ENCODE measurements around the gene ENTPD8. TPM values are rescaled to one million over a fixed set of nuclear protein-coding genes. Genes with fewer than 3 reads are reported as not detected.
"Not testable (repeated sequence)": the region's sequence is repeated elsewhere in the genome, so short reads cannot be mapped to it uniquely, and the experiment has no call there.

The ENTPD8 gene
- total RNA-seq, 1 donor from 2014 or later = 0.07 TPM

GRCh38 chr9:137397675-137398423 is 43.3 kb downstream of the ENTPD8 start:
- intact Hi-C loops (cut with micrococcal nuclease) = no loop called here

GRCh38 chr9:137396634-137397367 is 44.4 kb downstream of the ENTPD8 start:
- intact Hi-C loops (cut with micrococcal nuclease) = no loop called here

GRCh38 chr9:137396227-137396626 is 44.9 kb downstream of the ENTPD8 start:
- intact Hi-C loops (cut with micrococcal nuclease) = no loop called here

DNA sequence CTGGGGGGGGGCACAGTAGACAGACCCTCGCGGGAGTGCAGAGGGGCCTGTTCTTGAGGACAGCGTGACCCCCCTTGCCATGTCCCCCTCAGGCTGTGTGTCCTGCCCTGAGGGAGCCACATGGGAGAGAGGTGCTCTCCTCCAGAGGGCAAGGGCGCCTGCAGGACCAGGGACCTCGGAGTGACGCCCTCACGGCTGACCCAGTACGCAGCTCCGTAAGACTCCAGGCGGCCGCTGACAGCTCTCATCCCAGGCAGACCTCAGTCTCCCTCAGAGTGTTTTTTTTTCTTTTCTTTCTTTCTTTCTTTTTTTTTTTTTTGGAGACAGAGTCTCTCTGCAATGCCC is 45.5 kb downstream of the ENTPD8 start:
- intact Hi-C loops (cut with micrococcal nuclease) = no loop called here

DNA sequence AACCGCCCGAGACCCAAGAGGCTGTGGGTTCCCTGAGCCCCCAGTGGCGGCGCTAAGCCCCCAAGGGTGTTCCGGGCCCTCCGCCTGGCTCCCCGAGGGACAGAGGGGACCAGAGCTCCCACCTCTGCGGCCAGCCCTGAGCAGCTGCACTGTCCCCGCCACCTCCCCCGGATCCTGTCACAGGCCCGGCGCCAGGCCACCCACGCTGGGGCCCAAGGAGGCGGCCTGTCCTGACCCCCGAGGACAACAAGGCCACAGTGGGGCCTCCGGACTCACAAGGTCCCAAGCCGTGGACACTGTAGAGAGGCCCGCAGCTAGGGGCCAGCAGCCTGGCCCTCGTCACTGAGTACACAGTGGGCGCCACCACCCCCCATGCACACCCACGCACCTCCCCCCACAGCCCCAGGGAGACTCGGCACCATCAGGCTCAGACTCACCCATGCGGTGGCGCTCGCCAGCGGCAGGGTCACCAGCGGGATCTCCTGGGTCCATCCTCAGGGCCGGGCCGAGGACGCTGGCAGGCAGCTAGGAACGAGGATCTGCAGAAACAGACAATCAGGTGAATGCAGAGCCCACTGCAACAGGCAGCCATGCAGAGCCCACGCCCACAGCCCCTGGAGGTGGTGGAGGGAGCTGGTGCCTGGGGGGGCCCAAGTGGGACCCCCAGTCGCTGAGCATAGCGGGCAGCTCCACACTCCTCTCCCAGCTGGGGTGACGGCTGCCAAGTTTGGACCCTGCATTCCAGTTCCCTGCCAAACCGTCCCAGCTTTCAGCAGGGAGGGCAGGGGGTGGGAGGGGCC is 46.1 kb downstream of the ENTPD8 start:
- intact Hi-C loops (cut with micrococcal nuclease) = no loop called here

DNA sequence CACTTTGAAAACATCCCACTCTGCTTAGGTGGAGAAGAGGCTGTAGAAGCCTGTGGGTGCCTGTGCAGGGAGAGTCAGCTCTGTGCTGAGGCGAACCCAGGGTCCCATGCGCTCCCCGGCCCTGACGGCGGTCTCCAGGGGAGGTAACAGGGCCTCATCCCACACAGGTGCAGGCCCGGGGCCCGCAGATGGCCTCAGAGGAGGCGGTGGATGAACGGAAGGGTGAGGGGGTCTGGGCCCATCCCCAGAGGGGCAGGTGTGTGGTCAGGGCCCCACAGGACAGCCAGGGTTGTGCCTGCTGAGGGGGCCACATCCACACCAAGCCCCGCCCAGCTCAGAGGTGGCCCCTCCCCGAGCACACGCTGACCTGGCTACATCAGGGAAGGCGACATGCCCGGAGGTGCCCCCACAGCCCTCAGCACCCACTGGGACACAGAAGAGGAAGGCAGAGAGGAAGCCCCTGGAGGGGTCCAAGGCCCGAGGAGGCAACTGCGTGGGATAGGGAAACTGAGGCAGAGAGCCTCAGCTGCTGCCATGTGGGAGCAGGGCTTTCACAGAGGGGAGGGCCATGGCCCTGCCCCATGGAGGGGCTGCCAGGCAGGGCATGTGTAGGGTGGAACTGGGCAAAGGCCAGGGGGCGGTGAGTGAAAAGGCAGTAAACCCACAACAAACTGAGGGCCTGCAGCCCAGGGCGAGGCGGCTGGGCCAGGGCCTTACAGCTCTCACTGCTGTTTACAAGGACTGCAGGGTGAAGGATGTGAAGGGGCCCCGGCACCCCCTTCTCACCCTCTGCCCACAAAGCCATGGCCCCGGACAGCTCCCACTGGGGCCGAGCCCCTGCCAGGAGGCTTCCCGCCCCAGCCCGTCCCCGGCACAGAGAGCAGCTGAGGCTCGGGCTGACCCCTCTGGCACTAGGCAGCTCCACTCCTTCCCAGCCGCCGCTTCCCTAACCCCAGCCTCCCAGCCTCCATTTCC is 47.7 kb downstream of the ENTPD8 start:
- intact Hi-C loops (cut with micrococcal nuclease) = no loop called here

DNA sequence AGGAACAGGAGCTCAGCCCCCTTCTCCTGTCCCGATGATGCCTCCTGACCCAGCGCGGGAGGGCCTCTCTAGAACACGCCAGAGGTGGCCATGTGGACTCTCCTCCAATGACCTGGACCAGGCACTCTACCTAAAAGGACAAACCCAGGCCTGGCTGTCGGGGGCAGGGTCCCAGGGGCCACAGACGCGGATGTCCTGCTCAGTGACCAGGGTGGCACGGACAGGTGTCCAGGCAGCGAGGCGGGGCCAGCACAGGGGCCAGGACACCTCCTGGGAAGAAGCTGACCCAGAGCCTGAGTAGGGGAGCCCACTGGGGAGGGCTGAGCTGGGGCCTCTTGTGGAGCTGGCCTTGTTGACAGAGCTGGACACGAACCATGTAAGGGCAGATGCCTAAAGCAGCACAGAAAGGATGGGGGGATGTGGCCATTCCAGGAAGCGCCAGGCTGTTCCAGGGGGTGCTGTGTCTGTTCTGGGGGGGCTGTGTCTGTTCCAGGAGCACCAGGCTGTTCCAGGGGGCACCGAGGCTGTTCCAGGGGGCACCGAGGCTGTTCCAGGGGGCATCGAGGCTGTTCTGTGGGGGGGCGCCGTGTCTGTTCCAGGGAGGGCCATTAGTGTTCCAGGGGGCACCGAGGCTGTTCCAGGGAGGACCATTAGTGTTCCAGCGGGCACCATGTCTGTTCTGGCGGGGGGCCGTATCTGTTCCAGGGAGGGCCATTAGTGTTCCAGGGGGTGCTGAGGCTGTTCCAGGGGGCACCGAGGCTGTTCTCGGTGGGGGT is 48.7 kb downstream of the ENTPD8 start:
- intact Hi-C loops (cut with micrococcal nuclease) = no loop called here

DNA sequence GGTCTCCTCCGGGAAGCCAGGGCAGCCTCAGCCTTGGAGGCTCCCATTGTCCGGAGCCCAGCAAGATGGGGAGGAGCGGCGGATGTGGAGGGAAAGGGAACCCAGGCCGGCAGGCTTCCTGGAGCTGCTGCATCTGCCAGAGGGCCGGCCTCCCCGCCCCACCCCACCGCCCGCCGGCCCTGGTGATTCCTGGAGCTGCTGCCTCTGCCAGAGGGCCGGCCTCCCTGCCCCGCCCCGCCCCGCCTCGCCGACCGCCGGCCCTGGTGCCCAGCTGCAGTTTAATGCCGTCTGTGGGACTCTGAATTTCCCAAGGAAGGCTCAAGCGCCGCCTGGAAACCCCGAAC is 49.8 kb downstream of the ENTPD8 start:
- intact Hi-C loops (cut with micrococcal nuclease) = no loop called here

GRCh38 chr9:137390553-137391410 is 50.4 kb downstream of the ENTPD8 start:
- intact Hi-C loops (cut with micrococcal nuclease) = no loop called here

DNA sequence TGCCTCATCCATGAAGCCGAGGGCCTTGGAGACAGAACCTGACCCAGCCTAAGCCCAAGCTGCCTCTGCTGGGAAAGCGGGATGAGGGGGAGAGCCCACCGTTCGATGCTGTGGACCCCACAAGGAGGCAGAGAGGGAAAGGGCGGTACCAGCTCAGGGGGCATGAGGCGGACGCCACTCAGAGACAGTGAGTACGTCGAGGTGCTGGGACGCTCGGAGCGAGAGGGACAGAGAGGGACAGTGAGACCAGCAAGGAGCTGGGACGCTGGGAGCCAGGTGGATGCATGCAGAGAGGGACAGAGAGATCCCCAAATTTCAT is 51.8 kb downstream of the ENTPD8 start:
- intact Hi-C loops (cut with micrococcal nuclease) = no loop called here

- intact Hi-C loops (cut with micrococcal nuclease) = no loop called here
Observed at GRCh38 chr9:137388589-137389427, 52.3 kb downstream of the ENTPD8 start.

GRCh38 chr9:137387891-137388560 is 53.1 kb downstream of the ENTPD8 start:
- intact Hi-C loops (cut with micrococcal nuclease) = no loop called here

GRCh38 chr9:137387114-137387890 is 53.9 kb downstream of the ENTPD8 start:
- intact Hi-C loops (cut with micrococcal nuclease) = no loop called here

- intact Hi-C loops (cut with micrococcal nuclease) = not testable (repeated sequence)
Observed at GRCh38 chr9:137386507-137387113, 54.5 kb downstream of the ENTPD8 start.

GRCh38 chr9:137385061-137385655 is 56.0 kb downstream of the ENTPD8 start:
- intact Hi-C loops (cut with micrococcal nuclease) = no loop called here
